HEK293T (cell line): ENCODE results near the gene BEST4.
"Not testable (repeated sequence)": the region's sequence is repeated elsewhere in the genome, so short reads cannot be mapped to it uniquely, and the experiment has no call there.

Experiments
- CTCF ChIA-PET: fragments of 350-600 bp; formaldehyde crosslinking; extraction: SDS; loops from one replicate; lab custom pipeline; 2021; ENCODE audit warnings: antibody characterized with exemption, inconsistent platforms; lab: Yijun Ruan, JAX
- POLR2A ChIA-PET: fragments of 350-600 bp; formaldehyde crosslinking; extraction: SDS; loops from one replicate; lab custom pipeline; 2020; ENCODE audit warnings: antibody characterized with exemption, inconsistent platforms; lab: Yijun Ruan, JAX
- DNase-seq: peaks from one replicate; pipeline ENCODE4 v3.0.0; 2012; ENCODE audit warnings: mixed read lengths; ENCODE audit errors: extremely low spot score
- ARNT ChIP-seq: fragments of 450-650 bp; IDR thresholded peaks from 2 replicates; pipeline ENCODE4 v1.6.1; 2017; ENCODE audit warnings: mild to moderate bottlenecking
- BHLHE40 ChIP-seq: fragments of 450-650 bp; IDR thresholded peaks from 2 replicates; pipeline ENCODE4 v1.6.1; 2016; ENCODE audit warnings: mild to moderate bottlenecking, moderate library complexity, borderline replicate concordance
- CTBP1 ChIP-seq: fragments of 450-650 bp; IDR thresholded peaks from 2 replicates; pipeline ENCODE4 v1.6.1; 2016; ENCODE audit warnings: borderline replicate concordance
- ELF4 ChIP-seq: fragments of 450-650 bp; IDR thresholded peaks from 2 replicates; pipeline ENCODE4 v1.6.1; 2017; ENCODE audit warnings: antibody characterized with exemption
- FOXA1 ChIP-seq: fragments of 450-650 bp; IDR thresholded peaks from 2 replicates; pipeline ENCODE4 v1.6.1; 2016; ENCODE audit warnings: mild to moderate bottlenecking
- FOXK2 ChIP-seq: fragments of 450-650 bp; IDR thresholded peaks from 2 replicates; pipeline ENCODE4 v1.6.1; 2016; ENCODE audit warnings: mild to moderate bottlenecking
- FOXM1 ChIP-seq: fragments of 450-650 bp; IDR thresholded peaks from 2 replicates; pipeline ENCODE4 v1.6.1; 2017; ENCODE audit warnings: mild to moderate bottlenecking, borderline replicate concordance
- HDGF ChIP-seq: fragments of 450-650 bp; IDR thresholded peaks from 2 replicates; pipeline ENCODE4 v1.6.1; 2017; ENCODE audit warnings: antibody characterized with exemption, borderline replicate concordance
- L3MBTL2 ChIP-seq: fragments of 450-650 bp; conservative IDR thresholded peaks from 2 replicates; pipeline ENCODE4 v1.6.1; 2016; ENCODE audit warnings: mild to moderate bottlenecking
- LEF1 ChIP-seq: fragments of 450-650 bp; IDR thresholded peaks from 2 replicates; pipeline ENCODE4 v1.6.1; 2017; ENCODE audit warnings: mild to moderate bottlenecking, borderline replicate concordance
- NFRKB ChIP-seq: fragments of 450-650 bp; IDR thresholded peaks from 2 replicates; pipeline ENCODE4 v1.6.1; 2016; ENCODE audit warnings: mild to moderate bottlenecking, moderate library complexity
- PKNOX1 ChIP-seq: fragments of 450-650 bp; IDR thresholded peaks from 2 replicates; pipeline ENCODE4 v1.6.1; 2016
- SP1 ChIP-seq: fragments of 450-650 bp; IDR thresholded peaks from 2 replicates; pipeline ENCODE4 v1.6.1; 2017
- SUZ12 ChIP-seq: fragments of 450-650 bp; IDR thresholded peaks from 2 replicates; pipeline ENCODE4 v1.6.1; 2016; ENCODE audit warnings: mild to moderate bottlenecking
- TARDBP ChIP-seq: fragments of 450-650 bp; IDR thresholded peaks from 2 replicates; pipeline ENCODE4 v1.6.1; 2016
- ZNF384 ChIP-seq: fragments of 450-650 bp; IDR thresholded peaks from 2 replicates; pipeline ENCODE4 v1.6.1; 2016

The BEST4 gene

GRCh38 chr1:44826375-44827196, 38.6 kb upstream of the BEST4 start:
- CTCF ChIA-PET = interaction anchor here (1.5 kb wide), 1 partner anchor 33 kb away, joined by 5 read pairs; no protein-coding TSS in a partner anchor
- no peak for DNase-seq
- no peak for TF ChIP-seq PKNOX1
- POLR2A ChIA-PET = interaction anchor here (0.6 to 1.8 kb wide), 4 partner anchors 17 to 477 kb away, joined by 3 to 6 read pairs (median 4); partner anchors contain the start of genes PLK3 and PTCH2

GRCh38 chr1:44824392-44824791, 36.4 kb upstream of the BEST4 start:
- CTCF ChIA-PET, DNase-seq: not testable (repeated sequence)
- POLR2A ChIA-PET = interaction anchor here (1.5 to 1.8 kb wide), 2 partner anchors 16 to 187 kb away, joined by 3 to 7 read pairs; partner anchors contain the start of genes BTBD19 and HECTD3

- CTCF ChIA-PET = interaction anchor here (1.2 to 1.3 kb wide), 2 partner anchors 21 to 189 kb away, joined by 3 read pairs; partner anchors contain the start of gene UROD
- TF ChIP-seq HDGF = no peak
- no peak for TF ChIP-seq FOXA1
- TF ChIP-seq TARDBP = no peak
- no peak for TF ChIP-seq NFRKB
- no peak for TF ChIP-seq BHLHE40
- no peak for TF ChIP-seq CTBP1
- TF ChIP-seq ZNF384 = no peak
- no peak for TF ChIP-seq ELF4
- DNase-seq = no peak
- POLR2A ChIA-PET = interaction anchor here (0.9 to 6.8 kb wide), 4 partner anchors 15 to 101 kb away, joined by 3 to 137 read pairs (median 32); partner anchors contain the start of genes BTBD19, DYNLT4 and RNU5D-1
Measured at GRCh38 chr1:44822981-44823451, 35.0 kb upstream of the BEST4 start.

GRCh38 chr1:44822131-44822701, 34.2 kb upstream of the BEST4 start:
- DNase-seq = no peak
- ChIA-PET CTCF (interaction anchor here (0.6 to 1.3 kb wide), 3 partner anchors 20 to 525 kb away, joined by 3 read pairs; partner anchors contain the start of gene UROD), POLR2A (interaction anchor here (0.8 to 6.8 kb wide), 9 partner anchors 9 to 103 kb away, joined by 3 to 137 read pairs (median 10); partner anchors contain the start of genes BTBD19, DYNLT4, PLK3 and RNU5D-1)
- TF ChIP-seq LEF1 = no peak
- no peak for TF ChIP-seq NFRKB
- no peak for TF ChIP-seq FOXA1
- no peak for TF ChIP-seq L3MBTL2
- no peak for TF ChIP-seq CTBP1
- no peak for TF ChIP-seq SUZ12
- no peak for TF ChIP-seq BHLHE40
- no peak for TF ChIP-seq SP1
- no peak for TF ChIP-seq ZNF384
- TF ChIP-seq PKNOX1 = no peak
- no peak for TF ChIP-seq ELF4

- no peak for DNase-seq
- ChIA-PET CTCF (interaction anchor here (0.6 to 0.9 kb wide), 4 partner anchors 9 to 526 kb away, joined by 3 to 4 read pairs (median 3); no protein-coding TSS in a partner anchor), POLR2A (interaction anchor here (0.8 to 6.8 kb wide), 10 partner anchors 10 to 482 kb away, joined by 3 to 137 read pairs (median 7); partner anchors contain the start of genes BTBD19, DYNLT4, PLK3 and PTCH2)
- TF ChIP-seq SUZ12 (no peak), FOXM1 (no peak), BHLHE40 (no peak), LEF1 (no peak), TARDBP (no peak), FOXA1 (no peak), ELF4 (no peak), ARNT (no peak), SP1 (no peak), ZNF384 (no peak), FOXK2 (no peak), HDGF (no peak), PKNOX1 (no peak), CTBP1 (no peak), NFRKB (no peak)
Measured at GRCh38 chr1:44821240-44821715, 33.3 kb upstream of the BEST4 start.
